ENCODE measurements around the gene MIOS.

MIOS gene

GRCh38 chr7:7566651-7567611, at the start of gene MIOS:
Gene MIOS (plus strand): TSS chr7:7566884. CDS start chr7:7572476, 5,592 bp downstream.
- H3K27me3 ChIP-seq (ENCODE audit: control insufficient read depth, insufficient read depth, low read length), result no peaks in the 10 kb centered on the region
- peaks cover 10% of the 10 kb centered on the region for H3K4me1 ChIP-seq (ENCODE audit: control insufficient read depth, insufficient read depth, low read length)
- H3K27ac ChIP-seq (ENCODE audit: low read depth, low read length), result peak within 1 kb of the TSS; percentile 82
- no peaks in the 10 kb centered on the region for H3K36me3 ChIP-seq (ENCODE audit: control insufficient read depth, insufficient read depth, low read length)
- peak within 1 kb of the TSS; percentile 86 for H3K4me3 ChIP-seq (ENCODE audit: low read length)
- peak within 1 kb of the TSS; percentile 7 for H3K9ac ChIP-seq (ENCODE audit: low read length)

- H3K9ac ChIP-seq (ENCODE audit: low read length), result no peak overlapping the region
- peaks cover 2% of the 10 kb centered on the region for H3K4me1 ChIP-seq (ENCODE audit: control insufficient read depth, insufficient read depth, low read length)
- H3K4me3 ChIP-seq (ENCODE audit: low read length), result no peak overlapping the region
- no peak overlapping the region for H3K27ac ChIP-seq (ENCODE audit: low read depth, low read length)
- no peaks in the 10 kb centered on the region for H3K27me3 ChIP-seq (ENCODE audit: control insufficient read depth, insufficient read depth, low read length)
- no peaks in the 10 kb centered on the region for H3K36me3 ChIP-seq (ENCODE audit: control insufficient read depth, insufficient read depth, low read length)
These were observed 48.9 kb upstream of the MIOS start for GRCh38 chr7:7517754-7518153.

DNA sequence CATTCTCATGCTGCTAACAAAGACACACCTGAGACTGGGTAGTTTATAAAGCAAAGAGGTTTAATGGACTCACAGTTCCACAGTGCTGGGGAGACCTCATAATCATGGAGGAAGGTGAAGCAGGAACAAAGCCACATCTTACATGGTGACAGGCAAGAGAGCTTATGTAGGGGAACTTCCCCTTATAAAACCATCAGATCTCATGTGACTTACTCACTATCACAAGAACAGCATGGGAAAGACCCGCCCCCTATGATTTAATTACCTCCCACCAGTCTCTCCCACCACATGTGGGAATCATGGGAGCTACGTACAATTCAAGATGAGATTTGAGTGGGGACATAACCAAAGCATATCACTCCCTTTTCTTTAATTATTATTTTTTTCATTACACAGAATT, 47.6 kb upstream of the MIOS start:
- Histone ChIP-seq H3K9ac (ENCODE audit: low read length) (no peak overlapping the region), H3K4me1 (ENCODE audit: control insufficient read depth, insufficient read depth, low read length) (no peaks in the 10 kb centered on the region), H3K27me3 (ENCODE audit: control insufficient read depth, insufficient read depth, low read length) (no peaks in the 10 kb centered on the region), H3K4me3 (ENCODE audit: low read length) (no peak overlapping the region), H3K36me3 (ENCODE audit: control insufficient read depth, insufficient read depth, low read length) (no peaks in the 10 kb centered on the region), H3K27ac (ENCODE audit: low read depth, low read length) (no peak overlapping the region)

GRCh38 chr7:7519528-7519927, 47.2 kb upstream of the MIOS start:
- H3K4me3 ChIP-seq (ENCODE audit: low read length), result no peak overlapping the region
- H3K9ac ChIP-seq (ENCODE audit: low read length), result no peak overlapping the region
- no peak overlapping the region for H3K27ac ChIP-seq (ENCODE audit: low read depth, low read length)
- H3K4me1 ChIP-seq (ENCODE audit: control insufficient read depth, insufficient read depth, low read length), result no peaks in the 10 kb centered on the region
- H3K27me3 ChIP-seq (ENCODE audit: control insufficient read depth, insufficient read depth, low read length), result no peaks in the 10 kb centered on the region
- H3K36me3 ChIP-seq (ENCODE audit: control insufficient read depth, insufficient read depth, low read length), result no peaks in the 10 kb centered on the region

DNA sequence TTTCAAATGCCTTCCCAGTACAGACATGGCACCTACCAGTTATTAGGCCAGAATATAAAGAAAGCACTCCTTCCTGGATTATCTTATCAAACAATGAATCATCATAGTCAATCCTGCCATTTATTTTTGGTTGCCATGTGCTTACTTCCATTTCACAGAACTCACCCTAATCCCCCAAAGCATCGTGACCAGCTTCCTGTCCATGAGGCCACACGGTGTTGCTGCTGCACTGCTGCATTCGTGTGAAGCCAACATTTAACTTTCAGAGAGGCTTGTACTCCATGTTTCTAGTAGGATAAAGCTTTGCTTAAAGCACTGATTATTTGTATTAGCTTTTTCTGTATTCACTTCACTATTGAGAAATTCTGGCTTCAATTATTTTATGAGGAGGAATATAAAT, 45.4 kb upstream of the MIOS start:
- Histone ChIP-seq H3K36me3 (ENCODE audit: control insufficient read depth, insufficient read depth, low read length) (no peaks in the 10 kb centered on the region), H3K4me3 (ENCODE audit: low read length) (no peak overlapping the region), H3K9ac (ENCODE audit: low read length) (no peak overlapping the region), H3K4me1 (ENCODE audit: control insufficient read depth, insufficient read depth, low read length) (no peaks in the 10 kb centered on the region), H3K27me3 (ENCODE audit: control insufficient read depth, insufficient read depth, low read length) (no peaks in the 10 kb centered on the region), H3K27ac (ENCODE audit: low read depth, low read length) (no peak overlapping the region)

GRCh38 chr7:7522421-7522820, 44.3 kb upstream of the MIOS start:
- no peaks in the 10 kb centered on the region for H3K4me1 ChIP-seq (ENCODE audit: control insufficient read depth, insufficient read depth, low read length)
- no peak overlapping the region for H3K9ac ChIP-seq (ENCODE audit: low read length)
- H3K4me3 ChIP-seq (ENCODE audit: low read length), result no peak overlapping the region
- H3K36me3 ChIP-seq (ENCODE audit: control insufficient read depth, insufficient read depth, low read length), result no peaks in the 10 kb centered on the region
- H3K27me3 ChIP-seq (ENCODE audit: control insufficient read depth, insufficient read depth, low read length), result no peaks in the 10 kb centered on the region
- H3K27ac ChIP-seq (ENCODE audit: low read depth, low read length), result no peak overlapping the region

DNA sequence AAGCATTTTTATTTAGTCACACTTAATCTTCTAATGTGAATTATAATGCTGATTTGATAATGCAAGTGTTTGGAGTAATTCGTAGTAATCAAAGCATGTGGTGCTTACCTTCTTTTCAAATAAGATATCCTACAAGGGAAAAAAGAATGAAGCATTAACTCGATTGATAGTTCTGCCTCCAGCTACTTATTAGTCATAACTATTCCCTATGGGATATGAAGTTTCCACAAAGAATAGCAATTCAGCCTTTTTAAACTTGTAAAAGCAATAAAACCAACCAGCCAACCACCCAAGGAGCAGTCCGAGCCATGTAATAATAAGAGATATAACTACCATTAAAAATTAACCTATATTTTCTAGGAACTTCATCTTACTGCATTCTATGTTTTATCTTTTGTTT, 42.6 kb upstream of the MIOS start:
- Histone ChIP-seq H3K27me3 (ENCODE audit: control insufficient read depth, insufficient read depth, low read length) (no peaks in the 10 kb centered on the region), H3K9ac (ENCODE audit: low read length) (no peak overlapping the region), H3K4me1 (ENCODE audit: control insufficient read depth, insufficient read depth, low read length) (no peaks in the 10 kb centered on the region), H3K27ac (ENCODE audit: low read depth, low read length) (no peak overlapping the region), H3K36me3 (ENCODE audit: control insufficient read depth, insufficient read depth, low read length) (no peaks in the 10 kb centered on the region), H3K4me3 (ENCODE audit: low read length) (no peak overlapping the region)

DNA sequence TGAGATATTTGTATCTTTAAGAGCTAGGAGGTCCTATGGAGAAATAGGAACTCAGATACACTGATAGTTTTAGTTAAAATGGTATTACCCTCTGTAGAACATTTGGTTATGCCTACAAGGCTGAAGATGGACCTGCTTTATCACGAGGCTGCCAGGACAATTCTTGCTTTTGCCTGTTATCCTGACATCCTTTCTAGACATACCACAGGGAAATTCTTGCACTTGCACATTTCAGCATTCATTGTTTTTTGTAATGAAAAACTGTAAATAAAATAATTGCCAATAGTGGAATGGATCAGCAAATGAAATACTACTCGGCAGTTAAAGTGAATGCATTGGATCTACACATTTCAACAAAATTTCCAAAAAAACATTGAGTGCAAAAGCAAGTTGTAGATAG, 40.7 kb upstream of the MIOS start:
- Histone ChIP-seq H3K27ac (ENCODE audit: low read depth, low read length) (no peak overlapping the region), H3K27me3 (ENCODE audit: control insufficient read depth, insufficient read depth, low read length) (no peaks in the 10 kb centered on the region), H3K9ac (ENCODE audit: low read length) (no peak overlapping the region), H3K4me1 (ENCODE audit: control insufficient read depth, insufficient read depth, low read length) (no peaks in the 10 kb centered on the region), H3K4me3 (ENCODE audit: low read length) (no peak overlapping the region), H3K36me3 (ENCODE audit: control insufficient read depth, insufficient read depth, low read length) (no peaks in the 10 kb centered on the region)

DNA sequence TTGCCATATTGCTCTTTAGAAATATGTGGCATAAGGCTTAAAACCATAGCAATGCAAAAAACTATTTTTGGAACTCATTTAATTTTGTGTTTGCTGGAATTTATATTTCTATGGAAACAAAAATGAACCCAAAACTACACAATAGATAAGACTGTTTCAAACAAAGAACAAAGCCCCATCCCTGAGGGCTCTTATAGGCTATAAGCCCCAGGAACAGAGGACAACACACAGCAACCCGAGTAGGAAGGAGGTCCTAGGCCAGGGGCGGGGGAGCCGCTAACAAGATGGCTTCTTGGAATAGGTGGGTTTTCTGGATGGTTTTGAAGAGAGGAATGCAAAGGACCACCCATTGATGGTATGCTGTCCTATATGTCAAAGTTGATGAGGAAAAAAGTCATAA, 39.6 kb upstream of the MIOS start:
- no peaks in the 10 kb centered on the region for H3K36me3 ChIP-seq (ENCODE audit: control insufficient read depth, insufficient read depth, low read length)
- no peak overlapping the region for H3K9ac ChIP-seq (ENCODE audit: low read length)
- H3K27me3 ChIP-seq (ENCODE audit: control insufficient read depth, insufficient read depth, low read length), result no peaks in the 10 kb centered on the region
- no peak overlapping the region for H3K4me3 ChIP-seq (ENCODE audit: low read length)
- H3K4me1 ChIP-seq (ENCODE audit: control insufficient read depth, insufficient read depth, low read length), result no peaks in the 10 kb centered on the region
- no peak overlapping the region for H3K27ac ChIP-seq (ENCODE audit: low read depth, low read length)

- Histone ChIP-seq H3K27ac (ENCODE audit: low read depth, low read length) (no peak overlapping the region), H3K36me3 (ENCODE audit: control insufficient read depth, insufficient read depth, low read length) (no peaks in the 10 kb centered on the region), H3K4me1 (ENCODE audit: control insufficient read depth, insufficient read depth, low read length) (no peaks in the 10 kb centered on the region), H3K4me3 (ENCODE audit: low read length) (no peak overlapping the region), H3K27me3 (ENCODE audit: control insufficient read depth, insufficient read depth, low read length) (no peaks in the 10 kb centered on the region), H3K9ac (ENCODE audit: low read length) (no peak overlapping the region)
These were observed 37.4 kb upstream of the MIOS start for GRCh38 chr7:7529328-7529727.

DNA sequence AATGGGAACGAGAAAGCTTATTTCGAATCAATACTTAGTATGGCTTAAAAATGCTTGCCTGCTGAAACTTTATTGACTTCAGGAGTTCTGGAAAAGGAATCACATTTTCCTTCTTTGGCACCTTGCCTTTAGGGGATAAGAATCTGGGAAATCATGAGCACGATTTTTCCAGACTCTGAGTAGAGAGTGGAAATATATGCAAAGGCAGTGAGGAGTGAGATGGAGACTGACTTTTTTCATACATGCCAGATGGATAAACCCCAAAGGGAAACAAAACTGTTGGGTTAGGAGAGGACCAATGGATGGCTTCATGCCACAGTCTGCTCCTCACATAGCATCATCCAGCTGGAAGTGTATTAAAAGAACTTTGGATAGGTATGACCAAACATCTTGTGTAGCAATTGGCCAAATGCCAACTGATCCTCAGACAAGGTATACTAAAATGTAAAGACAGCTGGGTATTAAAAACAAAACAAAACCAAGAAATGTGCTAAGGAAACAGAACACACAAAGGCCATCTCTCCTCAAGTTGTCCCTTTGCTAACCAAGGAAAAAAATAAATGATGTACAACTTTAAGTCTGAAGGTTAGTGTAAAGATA, 32.8 kb upstream of the MIOS start:
- H3K36me3 ChIP-seq (ENCODE audit: control insufficient read depth, insufficient read depth, low read length), result no peaks in the 10 kb centered on the region
- no peak overlapping the region for H3K27ac ChIP-seq (ENCODE audit: low read depth, low read length)
- no peak overlapping the region for H3K9ac ChIP-seq (ENCODE audit: low read length)
- no peaks in the 10 kb centered on the region for H3K27me3 ChIP-seq (ENCODE audit: control insufficient read depth, insufficient read depth, low read length)
- H3K4me1 ChIP-seq (ENCODE audit: control insufficient read depth, insufficient read depth, low read length), result no peaks in the 10 kb centered on the region
- H3K4me3 ChIP-seq (ENCODE audit: low read length), result no peak overlapping the region

GRCh38 chr7:7535691-7536090, 31.0 kb upstream of the MIOS start, which contains the start of gene COL28A1:
Gene COL28A1 (minus strand): TSS chr7:7535873. CDS start chr7:7532875, 2,998 bp downstream.
- no peak within 1 kb of the TSS for H3K9ac ChIP-seq (ENCODE audit: low read length)
- H3K27ac ChIP-seq (ENCODE audit: low read depth, low read length), result no peak within 1 kb of the TSS

More at GRCh38 chr7:7535691-7536090, 31.0 kb upstream of the MIOS start, which contains the start of gene COL28A1:
- no peak within 1 kb of the TSS for H3K4me3 ChIP-seq (ENCODE audit: low read length)
- H3K27me3 ChIP-seq (ENCODE audit: control insufficient read depth, insufficient read depth, low read length), result no peaks in the 10 kb centered on the region
- H3K4me1 ChIP-seq (ENCODE audit: control insufficient read depth, insufficient read depth, low read length), result no peaks in the 10 kb centered on the region
- no peaks in the 10 kb centered on the region for H3K36me3 ChIP-seq (ENCODE audit: control insufficient read depth, insufficient read depth, low read length)
